GM19463 (cell line): ENCODE results near the gene TTC22.

Source experiments
- ATAC-seq: cut with Tn5 transposase; IDR thresholded peaks from one replicate; pipeline ENCODE4 v1.9.1; 2021; ENCODE audit warnings: mild to moderate bottlenecking, moderate library complexity; ENCODE audit not compliant: unreplicated experiment

TTC22 gene

DNA sequence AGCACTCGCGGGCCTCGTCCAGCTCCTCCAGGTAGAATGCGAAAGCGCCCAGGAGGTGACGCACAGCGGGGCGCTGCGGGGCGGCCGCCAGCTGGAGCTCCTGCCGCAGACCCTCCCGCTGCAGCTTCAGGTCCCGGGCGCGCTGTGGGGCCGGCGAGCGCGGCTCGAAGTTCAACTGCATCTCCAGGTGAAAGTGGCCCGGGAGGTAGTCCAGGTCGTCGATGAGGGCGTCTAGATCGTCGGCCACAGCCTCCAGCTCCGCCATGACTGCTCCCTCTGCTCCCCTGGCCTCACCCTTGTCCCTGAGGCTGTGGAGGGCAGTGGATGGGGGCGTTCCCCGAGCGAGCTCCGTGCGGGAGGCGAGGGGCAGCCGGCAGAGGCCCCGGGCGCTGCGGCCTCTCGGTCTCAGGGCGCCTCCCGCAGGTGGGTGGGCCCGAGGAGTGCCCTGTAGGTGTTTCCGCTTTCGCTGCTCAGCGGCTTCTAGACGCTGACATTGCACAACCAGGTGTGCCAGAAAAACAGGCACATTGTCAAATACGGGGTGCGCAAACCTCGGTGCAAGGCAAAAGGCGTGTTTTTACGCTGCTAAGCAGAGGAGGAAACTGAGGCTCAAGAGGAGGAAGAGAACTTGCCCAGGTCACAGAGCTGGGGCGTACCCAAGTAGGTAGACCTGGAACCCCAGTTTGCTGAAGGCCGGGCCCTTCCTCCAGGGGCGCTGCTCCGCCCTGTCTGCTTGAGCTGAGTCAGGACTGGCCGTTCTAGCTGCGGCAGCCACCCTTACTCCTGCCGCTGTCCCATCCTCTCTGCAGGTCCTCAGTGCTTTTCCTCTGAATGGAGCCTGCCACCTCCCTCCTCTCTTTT is at the start of gene TTC22:
Gene TTC22 (minus strand): TSS at position 425 of the 861 bp plus-strand sequence. CDS start 160 bp downstream, at position 265.
- ATAC-seq: peak; percentile 72

DNA sequence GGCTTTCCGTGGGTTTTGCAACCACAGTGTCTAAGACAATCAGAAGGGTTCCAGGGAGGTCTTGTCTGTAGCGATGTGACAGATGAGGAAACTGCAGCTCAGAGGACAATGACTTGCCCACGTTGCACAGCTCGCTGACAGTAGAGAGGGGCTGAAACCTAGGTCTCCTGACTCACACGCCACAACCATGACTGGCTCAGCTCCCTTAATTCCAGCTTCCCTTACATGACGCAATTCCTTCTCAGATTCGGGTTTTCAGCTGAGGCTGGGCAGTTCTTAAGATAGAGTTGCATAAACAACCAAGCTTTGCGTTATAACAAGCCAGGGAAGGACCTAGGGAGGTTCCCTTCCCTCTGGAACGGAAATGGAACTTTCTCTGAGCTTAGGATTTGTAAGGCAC is 49.6 kb upstream of the TTC22 start:
- ATAC-seq: no peak

DNA sequence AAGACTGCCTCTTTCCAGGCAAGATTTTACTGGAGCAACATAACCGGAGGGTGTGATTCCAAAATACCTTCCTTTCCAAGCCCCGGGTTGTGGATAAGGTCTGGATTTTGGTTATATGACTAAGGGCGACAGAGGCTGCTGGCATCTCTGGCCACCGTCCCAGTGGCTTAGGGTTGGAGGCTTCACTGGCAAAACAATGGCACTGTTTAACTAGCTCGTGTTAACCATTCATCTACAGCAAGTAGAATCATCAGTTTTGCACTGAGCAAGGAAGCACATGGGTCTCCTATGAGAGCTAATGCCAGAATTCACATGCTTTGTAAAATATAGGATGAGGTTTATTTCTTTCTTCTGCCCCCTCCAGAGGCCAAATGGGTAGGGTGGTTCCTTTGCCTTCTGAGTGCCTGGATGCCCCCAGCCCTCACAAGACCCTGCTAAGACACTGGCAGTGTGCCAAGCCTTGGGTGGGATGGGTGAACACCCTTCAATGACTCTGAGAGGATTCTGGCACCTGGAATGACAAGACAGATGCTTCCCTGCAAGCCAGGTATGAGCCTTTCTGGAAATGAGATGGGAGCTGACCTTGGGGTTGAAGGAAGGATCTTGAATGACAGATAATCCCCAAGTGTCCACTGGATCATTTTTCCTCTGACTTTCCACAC is 49.1 kb upstream of the TTC22 start:
- no peak for ATAC-seq

DNA sequence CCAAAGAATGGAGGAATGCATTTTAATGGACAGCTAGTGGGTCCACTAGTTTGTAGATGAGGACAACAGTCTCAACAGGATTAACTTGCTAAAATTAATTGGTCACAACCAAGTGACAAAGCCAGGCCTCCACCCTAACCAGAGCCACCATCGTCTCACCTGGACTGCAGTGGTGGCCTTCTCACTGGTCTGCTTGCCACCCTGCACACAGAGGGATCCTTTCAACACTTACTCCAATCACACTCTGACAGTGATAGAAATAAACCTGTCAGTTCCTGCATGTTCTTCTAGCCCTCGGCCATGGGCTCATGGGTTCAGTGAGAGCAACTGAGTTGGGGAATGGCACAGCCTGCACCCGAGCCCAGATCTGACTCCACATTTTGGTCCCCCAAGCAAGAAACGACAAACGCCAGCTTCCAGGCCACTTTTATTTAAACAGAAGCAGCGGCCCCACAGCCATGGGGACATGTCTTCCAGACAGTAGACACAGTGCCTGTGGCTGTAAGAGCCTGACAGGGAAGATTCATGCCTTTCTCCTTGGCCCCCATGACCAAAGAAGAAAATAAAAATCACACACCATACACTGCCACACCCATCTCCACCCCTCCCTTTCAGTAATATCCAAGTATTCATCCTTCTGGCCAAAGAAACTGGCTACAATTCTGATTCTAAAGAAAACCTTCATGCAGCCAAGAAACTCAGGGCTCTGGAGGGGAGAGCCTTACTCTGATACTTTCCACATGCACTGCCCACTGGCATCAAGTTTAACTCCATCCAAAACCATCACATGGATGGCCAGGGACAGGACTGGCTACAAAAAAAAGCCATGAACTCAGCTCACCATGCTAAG is 48.3 kb upstream of the TTC22 start:
- ATAC-seq: no peak

DNA sequence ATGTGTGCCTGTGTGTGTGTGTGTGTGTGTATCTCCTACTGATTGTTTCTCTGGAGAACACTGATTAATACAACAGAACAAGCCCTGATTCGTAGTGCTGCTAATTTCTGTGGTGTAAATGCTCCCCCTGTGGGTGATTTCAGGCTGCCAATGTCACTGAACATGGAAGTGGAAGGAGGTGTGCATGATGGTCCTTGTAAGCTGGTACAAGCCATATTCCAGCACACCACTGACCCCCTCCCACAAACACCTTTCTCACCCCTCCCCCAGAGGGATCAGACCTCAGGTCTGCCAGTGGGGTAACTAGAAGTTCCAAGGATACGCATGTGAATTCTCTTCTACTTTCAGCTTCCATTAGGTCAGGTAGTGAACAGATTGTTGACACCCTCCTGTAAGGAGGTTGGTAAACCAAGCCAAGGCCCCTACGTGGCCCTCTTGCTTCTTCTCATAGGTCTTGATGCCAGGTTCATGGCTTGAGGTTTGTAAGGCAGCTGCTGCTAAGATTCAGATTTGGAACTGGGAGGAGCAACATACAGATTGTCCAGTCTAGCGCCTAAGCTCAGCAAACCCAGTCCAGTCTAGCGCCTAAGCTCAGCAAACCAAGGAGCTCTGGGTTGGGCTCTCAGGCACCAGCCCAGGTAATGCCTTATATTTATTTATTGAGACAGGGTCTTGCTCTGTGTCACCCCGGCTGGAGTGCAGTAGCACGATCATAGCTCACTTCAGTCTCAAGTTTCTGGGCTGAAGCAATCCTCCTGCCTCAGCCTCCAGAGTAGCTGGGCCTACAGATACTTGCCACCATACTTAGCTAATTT is 47.2 kb upstream of the TTC22 start:
- ATAC-seq: no peak

DNA sequence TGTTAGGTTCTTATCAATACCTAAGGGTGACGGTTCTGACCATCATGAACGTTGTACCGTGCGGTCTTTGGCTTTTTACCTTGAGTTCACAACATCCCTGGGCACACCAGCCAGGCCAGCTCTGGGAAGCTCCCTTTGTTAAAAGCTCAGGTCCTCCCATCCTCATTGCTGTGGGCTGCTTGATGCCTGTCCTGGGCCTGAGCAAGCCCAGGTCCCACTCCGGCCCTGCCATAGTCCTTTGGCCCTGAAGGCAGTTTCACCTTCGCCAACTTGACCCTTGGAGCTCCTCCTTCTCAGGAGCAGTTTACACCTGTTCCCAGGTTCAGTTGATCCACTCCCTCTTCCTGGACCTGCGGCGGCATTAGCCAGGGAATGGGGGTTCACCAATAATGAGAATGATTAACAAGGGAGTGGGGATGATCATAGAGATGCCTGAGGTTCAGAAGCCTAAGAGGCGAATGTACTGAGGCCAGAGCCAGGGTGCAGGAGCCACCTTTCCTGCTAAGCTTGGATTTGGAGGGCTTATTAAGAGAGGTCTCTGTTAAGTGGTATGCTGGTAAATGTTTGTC is 45.7 kb upstream of the TTC22 start:
- no peak for ATAC-seq

DNA sequence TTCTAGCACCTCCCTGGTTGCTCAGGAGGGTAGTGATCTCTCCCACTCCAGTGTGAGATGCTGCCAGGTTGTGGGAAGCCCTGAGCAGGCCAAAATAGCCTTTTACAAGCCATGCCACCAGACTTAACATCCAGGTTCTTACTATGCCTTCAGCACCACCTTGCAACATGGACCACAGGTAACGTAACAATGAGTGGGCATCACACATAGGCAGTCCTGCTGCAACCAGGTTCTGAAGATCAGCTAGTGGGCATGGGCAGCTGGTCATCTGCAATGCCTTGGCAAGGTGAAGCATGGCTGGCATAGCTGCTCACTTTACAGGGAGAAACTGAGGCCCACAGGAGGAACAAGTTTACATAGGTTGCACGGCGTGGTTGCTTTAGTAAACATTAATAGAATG is 45.2 kb upstream of the TTC22 start:
- ATAC-seq: no peak

DNA sequence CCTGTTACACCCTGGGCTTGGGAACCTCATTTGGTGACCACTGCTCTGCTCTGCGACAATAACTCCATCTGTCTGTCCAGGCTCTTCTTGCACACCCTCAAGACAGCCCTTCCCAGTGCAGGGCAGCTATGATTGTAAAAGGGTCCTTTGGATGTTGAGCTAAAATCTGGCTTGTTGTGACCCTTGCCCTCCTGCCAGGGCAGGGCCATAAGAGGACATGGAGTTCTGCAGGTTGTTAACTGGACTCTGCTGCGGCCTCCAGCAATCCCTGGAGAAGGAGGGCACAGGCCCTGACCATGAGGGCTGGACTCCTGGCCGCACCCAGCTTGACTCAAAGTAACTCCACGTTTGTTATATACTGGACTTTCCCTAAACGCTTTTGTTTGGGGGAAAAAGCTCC is 44.6 kb upstream of the TTC22 start:
- ATAC-seq: no peak

DNA sequence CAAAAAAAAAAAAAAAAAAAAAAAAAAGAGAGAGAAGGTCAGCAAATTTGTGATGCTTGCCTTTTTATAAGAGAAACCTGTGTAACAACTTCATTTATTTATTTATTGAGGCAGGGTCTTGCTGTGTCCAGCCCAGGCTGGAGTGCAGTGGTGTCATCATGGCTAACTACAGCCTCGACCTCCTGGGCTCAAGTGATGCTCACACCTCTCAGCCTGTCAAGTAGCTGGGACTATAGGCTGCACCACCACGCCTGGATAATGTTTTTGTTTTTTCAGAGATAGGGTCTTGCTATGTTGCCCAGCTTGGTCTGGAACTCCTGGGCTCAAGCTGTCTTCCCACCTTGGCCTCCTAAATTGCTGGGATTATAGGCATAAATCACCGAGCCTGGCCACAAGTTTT is 43.4 kb upstream of the TTC22 start:
- no peak for ATAC-seq

DNA sequence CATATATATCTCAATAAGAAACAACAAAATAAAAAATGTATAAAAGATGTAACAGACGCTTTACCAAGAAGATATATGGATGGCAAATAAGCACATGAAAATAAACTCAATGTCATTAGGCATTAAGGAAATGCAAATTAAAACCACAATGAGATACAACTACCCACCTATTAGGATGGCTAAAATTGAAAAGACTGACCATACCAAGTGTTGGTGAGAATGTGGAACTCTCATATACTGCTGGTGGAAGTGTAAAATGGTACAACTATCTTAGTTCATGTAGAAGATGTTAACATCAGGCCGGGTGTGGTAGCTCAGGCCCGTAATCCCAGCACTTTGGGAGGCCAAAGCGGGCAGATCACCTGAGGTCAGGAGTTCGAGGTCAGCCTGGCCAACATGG is 42.3 kb upstream of the TTC22 start:
- ATAC-seq: no peak

DNA sequence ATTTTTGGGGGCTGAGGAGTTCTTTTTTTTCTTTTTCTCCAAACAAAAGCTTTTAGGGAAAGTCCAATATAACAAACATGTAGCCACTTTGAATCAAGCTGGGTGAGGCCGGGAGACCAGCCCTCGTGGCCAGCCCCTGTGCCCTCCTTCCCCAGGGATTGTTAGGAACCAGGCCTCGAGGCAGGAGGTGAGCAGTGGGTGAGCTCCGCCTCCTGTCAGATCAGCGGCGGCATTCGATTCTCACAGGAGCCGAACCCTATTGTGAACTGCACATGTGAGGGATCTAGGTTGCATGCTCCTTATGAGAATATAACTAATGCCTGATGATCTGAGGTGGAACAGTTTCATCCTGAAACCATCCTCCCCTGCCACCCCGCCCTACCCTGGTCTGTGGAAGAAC is 41.8 kb upstream of the TTC22 start:
- ATAC-seq: no peak

DNA sequence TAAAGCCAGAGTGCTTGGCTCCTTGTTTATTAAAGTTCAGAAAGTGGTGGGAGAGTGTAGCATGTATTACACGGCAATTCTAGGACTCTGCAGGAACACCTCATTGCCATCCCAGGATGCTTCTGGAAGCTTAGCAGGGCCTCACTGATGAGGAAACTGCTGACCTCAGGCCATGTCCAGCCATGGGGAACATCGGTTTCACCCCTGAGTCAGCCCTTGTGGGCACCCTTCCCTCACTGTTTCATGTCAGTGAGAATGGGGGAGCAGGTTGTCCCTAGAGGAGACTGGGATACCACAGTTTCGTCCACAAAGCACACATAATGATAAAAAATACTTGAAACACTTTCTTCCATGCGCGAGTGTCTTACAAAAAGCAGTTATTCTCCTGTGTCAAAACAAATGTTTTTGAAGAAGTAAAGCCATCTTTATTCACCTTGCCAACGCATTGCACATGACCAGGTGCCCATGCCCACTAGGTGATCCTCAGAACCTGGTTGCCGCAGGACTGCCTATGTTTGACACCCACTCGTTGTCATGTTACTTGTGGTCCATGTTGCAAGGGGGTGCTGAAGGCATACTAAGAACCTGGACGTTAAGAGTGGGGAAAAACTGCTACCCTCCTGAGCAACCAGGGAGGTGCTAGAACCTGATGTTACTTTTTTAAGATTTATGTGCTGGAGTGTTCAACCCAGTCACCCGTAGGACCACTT is 41.2 kb upstream of the TTC22 start:
- ATAC-seq: no peak

DNA sequence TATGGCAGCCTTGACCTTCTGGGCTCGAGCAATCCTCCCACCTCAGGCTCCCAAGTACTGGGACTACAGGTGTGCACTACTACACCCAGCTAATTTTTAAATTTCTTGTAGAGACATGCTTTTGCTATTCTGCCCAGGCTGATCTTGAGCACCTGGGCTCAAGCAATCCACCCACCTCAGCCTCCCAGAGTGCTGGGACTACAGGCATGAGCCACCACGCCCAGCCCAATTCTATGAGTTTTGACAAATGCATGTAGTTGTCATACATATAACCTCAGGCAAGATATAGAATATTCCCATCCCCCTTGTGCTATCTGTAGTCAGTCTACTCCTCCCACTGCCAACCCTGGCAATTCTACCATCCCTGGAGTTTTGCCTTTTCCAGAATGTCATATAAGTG is 38.7 kb upstream of the TTC22 start:
- ATAC-seq: no peak

DNA sequence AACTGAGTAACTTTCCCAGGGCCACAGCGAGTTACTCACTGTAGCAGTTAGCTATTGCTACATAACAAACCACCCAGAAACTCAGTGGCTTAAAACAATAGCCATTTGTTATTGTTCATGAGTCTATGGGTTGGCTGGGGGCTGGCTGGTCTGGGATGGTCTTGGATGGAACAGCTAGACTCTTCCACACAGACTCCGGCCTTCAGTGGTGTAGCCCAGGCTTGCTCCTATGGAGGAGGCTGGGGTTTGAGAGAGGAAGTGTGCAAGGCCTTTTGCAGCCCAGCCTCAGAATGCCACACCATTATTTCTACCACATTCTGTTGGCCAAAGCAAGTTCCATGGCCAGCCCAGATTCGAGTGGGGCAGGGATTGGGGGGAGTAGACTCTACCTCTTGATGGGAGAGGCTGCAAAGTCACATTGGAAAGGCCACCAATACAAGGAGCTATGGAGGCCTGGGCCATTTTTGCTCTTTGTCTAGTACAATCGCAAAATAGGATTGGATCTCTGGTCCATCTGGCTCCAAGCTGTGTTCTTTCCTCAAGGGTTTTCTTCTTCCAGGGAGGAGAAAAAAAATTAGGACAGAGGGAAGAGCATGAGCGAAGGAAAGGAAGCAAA is 37.5 kb upstream of the TTC22 start:
- no peak for ATAC-seq

DNA sequence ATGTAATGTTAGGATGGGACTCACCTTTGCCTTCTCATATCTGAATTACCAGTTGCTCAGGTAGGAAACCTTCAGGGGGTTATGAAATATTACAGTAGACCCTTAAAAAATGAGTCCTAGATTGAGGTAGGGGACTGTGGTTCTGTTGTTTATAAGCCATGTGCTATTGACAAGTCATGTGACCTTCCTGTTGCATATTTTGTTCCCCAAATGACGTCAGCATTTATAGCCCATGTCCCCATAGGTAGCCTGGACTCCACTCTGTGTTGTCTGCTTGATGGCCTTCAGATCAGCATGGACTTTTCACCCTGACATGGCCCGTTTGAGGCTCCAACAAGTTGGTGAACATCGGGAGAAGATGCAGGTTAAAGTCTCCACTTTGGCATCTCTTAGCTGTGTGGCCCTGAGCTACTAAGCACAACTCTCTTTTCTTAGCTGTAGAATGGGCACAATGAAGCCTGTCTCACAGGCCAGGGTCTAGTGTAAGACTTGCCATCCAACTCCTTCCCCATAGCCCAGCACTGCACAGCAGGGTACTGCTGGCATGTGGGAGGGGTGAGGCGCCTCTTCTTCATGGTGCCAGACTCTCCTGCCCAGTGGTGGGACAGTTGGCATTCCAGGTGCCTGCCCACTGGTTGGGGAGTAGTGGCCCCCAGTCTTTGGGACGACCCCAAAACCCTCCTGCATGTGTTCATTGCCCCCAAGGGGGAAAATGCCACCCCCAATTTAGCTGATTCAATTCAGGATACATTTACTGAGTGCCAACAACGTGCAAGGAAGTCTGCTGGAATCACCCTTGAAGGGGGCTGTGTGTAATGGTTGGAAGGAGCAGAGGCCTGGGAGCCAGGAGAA is 36.1 kb upstream of the TTC22 start:
- no peak for ATAC-seq

DNA sequence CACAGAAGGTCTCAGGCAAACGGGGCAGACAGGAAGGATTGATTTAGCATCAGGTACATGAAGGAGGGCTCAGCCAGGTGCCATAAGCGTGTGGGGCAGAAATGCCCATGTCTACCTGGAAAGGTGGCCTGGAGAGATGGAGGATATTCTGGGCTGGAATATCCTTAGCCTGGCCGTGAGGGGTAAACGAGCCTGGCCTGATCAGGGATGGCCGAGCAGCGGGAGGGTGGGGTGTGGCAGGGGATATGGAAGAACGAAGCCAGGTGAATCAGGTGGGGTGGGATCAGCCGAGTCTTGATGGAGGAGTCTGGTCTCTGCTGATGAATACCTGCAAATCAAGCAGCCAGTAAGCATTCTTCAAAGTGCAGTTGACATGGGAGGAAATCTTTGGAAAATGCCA is 35.5 kb upstream of the TTC22 start:
- ATAC-seq: no peak

DNA sequence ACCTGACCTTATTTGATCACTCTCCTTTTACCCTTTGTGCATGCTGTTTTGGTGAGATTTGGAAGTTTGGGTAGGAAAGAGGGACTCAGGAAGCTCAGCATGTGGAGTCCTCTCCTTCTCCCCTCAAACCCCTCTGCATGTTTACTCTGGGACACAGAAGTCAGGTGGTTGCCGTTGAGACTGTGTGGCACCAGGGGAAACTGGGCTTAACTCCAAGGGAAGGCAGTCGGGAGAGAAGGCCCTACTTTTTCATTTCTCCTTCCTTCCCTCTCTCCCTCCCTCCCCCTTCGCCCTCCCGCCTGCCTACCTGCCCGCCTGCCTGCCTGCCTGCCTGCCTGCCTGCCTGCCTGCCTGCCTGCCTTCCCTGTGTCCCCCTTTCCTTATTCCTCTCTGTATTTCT is 34.8 kb upstream of the TTC22 start:
- no peak for ATAC-seq

DNA sequence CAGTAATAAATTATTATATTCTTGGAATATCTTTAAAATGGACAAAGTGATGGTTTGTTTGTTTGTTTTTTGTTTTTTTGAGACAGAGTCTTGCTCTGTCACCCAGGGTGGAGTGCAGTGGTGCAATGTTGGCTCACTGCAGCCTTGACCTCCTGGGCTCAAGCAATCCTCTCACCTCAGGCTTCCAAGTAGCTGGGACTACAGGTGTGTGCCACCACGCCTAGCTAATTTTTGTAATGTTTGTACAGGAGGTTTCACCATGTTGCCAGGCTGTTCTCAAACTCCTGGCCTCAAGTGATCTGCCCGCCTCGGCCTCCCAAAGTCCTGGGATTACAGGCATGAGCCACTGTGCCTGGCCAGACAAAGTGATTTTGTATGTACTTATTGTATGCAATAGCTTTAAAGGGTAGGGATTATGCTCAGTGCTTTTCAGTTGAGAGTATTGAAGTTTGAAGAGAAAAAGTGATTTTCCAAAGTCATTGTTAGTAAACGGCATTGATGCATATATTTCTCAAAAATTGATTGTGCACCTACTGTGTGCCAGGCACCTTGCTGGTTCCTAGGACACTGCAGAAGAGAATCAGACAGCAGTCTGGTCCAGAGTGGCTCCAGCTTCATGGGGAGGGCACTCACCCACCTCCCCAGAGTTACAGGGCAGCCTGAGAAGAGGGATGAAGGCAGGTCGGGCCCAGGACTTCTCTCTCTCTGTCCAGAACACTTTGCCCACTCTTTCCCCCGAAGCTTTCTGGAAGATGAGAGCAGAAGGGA is 34.2 kb upstream of the TTC22 start:
- no peak for ATAC-seq
